CD4-positive, alpha-beta T cell treated with Interleukin-1 beta for 1 hour (primary cell): ENCODE data around the gene PGPEP1.
A peak's percentile ranks its signal among the peaks of the same experiment; 100 is the strongest.
"Not testable (repeated sequence)": the region's sequence is repeated elsewhere in the genome, so short reads cannot be mapped to it uniquely, and the experiment has no call there.

Source experiments
- DNase-seq, 2 donors: peaks; one replicate each; pipeline ENCODE4 v3.0.0-alpha.2; 2020 to 2022

Gene PGPEP1

DNA sequence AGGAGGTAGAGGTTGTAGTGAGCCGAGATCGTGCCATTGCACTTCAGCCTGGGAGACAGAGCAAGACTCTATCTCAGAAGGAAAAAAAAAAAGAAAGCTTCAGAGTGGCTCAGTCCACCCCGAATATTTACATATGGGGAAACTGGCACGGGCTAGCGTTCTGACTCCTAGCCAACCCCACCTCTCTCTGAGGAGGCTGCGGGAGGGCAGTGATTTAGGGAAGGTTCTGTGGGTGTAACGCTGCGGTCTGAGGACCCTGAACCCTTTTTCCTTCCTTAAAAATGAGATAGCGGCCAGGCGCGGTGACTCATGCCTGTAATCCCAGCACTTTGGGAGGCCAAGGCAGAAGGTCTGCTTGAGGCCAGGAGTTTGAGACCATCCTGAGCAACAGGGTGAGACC, 52.0 kb downstream of the PGPEP1 start:
- peak in 1 of 2 donors; percentile 76 for DNase-seq

DNA sequence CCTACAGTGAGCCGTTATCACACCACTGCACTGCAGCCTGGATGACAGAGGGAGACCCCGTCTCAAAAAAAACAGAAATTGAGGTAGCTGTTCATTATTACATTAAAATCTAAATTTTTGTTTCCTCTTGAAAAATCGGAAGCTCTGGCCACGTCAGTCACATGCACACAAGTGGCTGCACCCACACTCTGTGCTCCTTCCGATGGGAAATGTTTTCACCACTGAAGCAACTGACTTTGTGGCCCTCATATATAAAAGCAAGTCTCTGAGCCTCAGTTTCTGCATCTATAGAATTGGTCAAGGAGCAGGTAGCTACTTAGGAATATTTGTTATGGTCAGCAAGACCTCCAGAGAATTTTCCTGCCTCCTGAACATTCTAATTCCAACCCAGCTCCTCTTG, 52.5 kb downstream of the PGPEP1 start:
- DNase-seq = no peak

- peak in 1 of 2 donors; percentile 42 for DNase-seq
Measured at GRCh38 chr19:18393836-18394235, 53.4 kb downstream of the PGPEP1 start.

DNA sequence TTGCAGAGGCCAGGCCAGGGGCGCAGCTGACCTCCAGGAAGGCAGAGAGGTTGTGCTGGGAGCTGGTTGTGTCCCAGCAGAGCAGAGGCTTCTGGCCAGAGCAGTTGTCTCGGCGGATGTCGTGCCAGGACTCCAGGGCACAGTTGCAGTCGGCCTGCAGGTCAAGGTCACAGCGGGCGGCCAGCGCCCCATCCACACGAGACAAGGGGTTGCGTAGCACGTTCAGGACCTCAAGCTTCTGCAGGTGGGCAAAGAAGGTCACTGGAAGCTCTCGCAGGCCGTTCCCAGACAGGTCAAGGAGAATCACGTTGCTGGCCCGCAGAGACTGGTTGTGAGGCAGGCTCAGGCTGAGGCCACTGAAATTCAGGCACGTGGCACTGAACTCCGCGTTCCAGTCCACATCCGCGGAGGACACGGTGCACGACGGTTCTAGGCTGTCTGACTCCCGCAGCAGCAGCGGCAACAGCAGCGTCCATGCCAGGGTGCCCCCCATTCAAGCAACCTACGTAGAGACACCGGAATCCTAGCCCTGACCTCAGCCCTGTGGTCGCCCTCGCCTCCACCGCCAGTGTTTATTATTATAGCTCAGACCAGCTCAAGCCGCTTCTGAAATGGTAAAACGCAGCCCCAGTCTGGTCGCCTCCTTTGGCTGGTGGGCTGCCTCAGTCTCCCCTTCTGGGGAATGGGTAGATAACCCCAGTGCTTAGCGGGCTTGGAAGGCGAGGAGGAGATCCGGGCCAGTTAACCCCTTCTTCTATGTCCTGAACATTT, 56.3 kb downstream of the PGPEP1 start:
- DNase-seq = no peak

DNA sequence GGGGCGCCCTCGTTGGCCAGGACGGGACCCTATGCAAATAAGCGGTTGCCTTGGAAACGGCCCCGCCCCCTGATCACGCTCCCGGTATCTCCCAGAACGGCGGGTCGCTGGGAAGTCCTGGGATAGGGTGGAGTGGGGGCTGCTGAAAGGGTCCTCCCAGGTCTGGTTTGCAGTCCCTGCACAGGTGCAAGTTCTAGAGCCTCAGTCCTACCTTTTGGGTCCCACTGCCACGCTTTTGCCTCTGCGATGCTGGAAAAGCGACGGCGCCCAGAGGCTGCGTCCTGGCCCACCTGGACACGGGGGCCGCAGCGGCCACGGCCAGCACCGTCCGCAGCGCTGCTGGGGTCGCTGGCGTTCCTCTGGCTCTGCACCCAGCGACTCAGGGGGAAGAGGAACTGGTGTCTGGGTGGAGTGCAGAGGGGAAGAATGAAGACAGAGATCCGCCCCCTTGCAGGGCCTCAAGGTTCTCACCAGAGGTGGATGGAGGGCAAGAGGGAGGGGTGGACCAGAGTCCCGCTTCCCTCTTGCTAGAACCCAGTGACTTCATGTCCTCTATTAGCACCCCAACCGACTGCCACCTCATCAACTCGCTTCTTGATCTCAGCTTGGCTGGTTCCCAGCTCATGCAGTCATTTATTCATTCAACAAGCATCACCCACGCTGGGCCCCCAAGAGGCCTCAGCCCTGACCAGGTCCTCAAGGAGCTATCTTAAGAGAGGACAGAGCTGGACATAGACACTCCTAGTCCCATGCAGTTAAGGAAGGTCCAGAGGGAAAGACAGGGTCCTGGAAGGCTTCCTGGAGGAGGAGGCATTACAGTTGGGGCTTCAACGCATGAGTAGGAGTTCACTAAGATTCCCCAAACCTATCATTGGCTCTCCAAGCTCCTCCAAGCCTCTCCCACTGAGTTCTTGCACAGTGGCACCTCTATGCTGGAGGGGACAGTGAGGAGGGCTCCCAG, 57.1 kb downstream of the PGPEP1 start, which contains the start of gene LRRC25:
TSS of gene LRRC25 (minus strand) at position 381 of the 961 bp plus-strand sequence. CDS start 659 bp downstream, outside the sequence.
- DNase-seq = peak in 1 of 2 donors; percentile 83

GRCh38 chr19:18399008-18399407, 58.6 kb downstream of the PGPEP1 start:
- DNase-seq = no peak

DNA sequence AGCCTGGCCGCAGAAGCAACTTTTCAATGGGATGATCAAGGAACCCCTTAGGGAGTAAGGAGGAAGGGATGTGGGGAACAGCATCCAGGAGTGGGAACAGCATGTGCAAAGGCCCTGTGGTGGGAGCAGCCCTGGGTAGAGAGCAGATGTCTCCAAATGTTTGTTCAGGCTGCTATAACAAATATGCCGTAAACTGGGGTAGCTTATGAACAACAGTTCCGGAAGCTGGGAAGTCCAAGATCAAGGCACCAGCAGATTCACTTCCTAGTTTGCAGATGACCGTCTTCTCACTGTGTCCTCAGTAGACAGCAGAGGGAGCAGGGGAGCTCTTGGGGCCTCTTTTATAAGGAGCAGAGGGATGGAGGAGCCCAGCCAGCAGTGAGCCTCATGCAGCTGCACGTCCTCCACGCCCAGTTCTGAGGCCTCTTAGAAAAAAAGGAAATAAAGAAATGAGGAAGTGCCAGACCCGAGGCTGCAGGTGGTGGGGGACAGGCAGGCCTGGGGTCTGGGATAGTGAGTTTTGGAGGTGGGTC, 61.2 kb downstream of the PGPEP1 start:
- peak in 1 of 2 donors; percentile 78 for DNase-seq

GRCh38 chr19:18402455-18403248, 62.3 kb downstream of the PGPEP1 start:
- not testable (repeated sequence) for DNase-seq

GRCh38 chr19:18405754-18406153, 65.4 kb downstream of the PGPEP1 start:
- not testable (repeated sequence) for DNase-seq

GRCh38 chr19:18406749-18407148, 66.4 kb downstream of the PGPEP1 start:
- DNase-seq = no peak

GRCh38 chr19:18408053-18408476, 67.7 kb downstream of the PGPEP1 start:
- DNase-seq = peak in 1 of 2 donors; percentile 58

DNA sequence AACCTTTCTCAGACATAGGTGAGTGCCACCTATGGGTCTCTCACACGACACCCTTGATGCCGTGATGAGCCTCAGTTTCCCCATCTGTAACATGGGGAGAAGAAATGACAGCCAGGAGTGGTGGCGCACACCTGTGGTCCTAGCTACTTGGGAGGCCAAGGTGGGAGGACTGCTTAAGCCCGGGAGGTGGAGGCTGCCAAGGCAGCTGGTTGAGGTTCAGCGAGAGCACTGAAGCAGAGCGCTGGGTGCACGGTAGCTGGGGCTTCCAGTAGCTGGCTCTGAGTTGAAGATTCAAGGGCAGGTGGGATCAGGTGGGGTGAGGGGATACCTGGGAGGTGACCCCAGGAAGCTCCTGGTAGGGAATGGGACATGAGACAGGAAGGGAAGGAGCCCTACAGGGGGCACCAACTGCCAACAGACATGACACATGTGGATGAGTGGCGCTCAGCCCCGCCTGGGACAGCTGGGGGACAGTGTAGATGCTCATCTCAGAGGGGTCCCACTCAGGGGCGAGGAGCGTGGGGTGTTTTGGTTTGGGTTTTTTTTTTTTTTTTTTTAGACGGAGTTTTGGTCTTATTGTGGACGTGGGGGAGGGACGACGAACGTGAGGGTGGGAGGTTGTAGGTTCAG, 72.3 kb downstream of the PGPEP1 start:
- no peak for DNase-seq

DNA sequence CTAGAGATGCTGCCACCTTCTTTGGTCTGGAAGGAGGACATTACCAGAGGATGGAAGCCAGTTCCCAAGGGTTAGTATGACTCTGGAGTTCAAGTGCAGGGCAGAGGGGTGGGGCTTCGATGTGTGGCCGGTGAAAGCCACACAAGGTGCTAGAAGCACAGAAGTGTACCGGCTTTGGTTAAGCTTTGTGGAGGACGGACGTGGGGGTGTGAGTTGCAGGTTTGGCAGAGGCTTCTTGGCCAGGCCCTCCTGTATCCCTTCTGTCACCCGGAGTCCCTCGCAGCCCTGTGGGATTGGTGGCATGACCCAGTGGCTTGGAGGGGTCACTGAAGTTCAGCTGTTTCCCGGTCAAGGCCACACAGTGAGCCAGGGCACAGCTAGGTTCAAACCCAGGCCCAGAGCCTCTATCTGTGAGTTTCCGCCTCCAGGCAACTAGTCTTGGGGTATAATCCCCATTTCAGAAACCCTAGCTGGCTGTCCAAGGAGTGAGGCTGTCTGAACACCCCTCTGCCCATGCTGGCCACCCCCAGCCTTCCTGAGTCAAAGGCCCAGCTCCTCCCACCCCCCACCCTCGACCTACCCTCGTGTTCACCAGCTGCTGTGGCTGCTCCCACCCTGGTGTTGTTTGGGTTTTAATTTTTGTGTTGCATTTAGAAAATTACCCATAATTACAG, 74.2 kb downstream of the PGPEP1 start:
- DNase-seq = no peak

- DNase-seq = no peak
Measured at GRCh38 chr19:18415178-18415867, 74.9 kb downstream of the PGPEP1 start.

DNA sequence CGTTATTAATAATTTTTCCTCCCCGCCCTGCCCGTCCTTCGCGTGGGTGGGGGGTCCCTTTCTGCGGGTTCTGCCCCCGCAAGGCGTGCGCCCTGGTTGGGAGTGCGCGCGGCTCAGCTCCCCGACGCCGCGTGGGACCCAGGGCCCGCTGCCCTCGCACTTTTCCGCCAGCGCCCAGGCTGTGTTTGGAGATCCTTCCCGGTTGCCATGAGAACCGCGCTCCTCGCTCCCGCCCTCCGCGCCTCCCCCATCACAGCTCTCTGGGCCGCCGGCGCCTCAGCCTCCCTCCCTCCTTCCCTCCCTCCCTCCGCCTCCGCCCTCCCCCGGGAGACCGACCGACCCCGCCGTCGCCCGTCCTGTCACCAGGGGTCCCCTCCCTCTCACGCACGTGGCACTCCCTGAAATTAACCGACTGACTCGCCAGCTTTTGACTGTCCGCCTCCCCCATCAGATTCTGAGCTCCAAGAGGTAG, 76.4 kb downstream of the PGPEP1 start:
- peak; percentile 86 to 91 for DNase-seq

DNA sequence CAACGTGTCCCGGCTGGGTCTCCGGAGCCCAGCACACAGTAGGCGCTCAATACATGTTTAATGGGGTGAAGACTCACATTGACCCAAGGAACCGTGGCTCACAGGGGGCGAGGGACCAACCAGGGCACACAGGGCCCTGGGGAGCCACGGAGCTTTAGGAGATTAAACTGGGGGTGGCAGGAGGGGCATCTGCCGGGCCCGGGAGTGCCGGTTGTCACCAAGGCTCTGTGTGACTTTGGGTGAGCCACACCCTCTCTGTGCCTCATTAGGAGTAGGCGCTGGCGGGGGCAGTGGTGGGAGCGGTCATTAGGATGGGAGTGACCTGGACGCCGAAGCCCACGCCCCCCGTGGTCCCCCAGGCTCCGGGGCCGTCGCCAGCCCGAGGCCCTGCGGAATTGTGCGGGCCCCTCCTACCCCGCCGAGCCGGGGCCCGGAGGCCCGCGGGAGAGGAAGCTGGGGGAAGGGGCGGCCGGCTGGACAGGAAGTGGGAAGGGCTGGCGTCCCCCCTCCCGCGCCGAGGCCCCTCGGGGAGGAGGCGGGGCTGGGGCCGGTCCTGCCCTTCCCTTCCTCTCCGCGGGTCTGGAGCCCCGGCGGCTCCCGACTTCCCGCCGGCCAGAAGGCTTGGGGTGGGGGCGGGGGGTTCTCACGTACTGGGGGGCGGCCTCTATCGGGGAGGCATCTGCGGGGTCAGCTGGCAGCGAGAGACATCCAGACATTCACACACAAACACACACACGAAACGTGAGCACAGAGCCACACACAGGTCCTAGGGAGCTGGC, 77.0 kb downstream of the PGPEP1 start:
- peak; percentile 40 to 70 for DNase-seq

DNA sequence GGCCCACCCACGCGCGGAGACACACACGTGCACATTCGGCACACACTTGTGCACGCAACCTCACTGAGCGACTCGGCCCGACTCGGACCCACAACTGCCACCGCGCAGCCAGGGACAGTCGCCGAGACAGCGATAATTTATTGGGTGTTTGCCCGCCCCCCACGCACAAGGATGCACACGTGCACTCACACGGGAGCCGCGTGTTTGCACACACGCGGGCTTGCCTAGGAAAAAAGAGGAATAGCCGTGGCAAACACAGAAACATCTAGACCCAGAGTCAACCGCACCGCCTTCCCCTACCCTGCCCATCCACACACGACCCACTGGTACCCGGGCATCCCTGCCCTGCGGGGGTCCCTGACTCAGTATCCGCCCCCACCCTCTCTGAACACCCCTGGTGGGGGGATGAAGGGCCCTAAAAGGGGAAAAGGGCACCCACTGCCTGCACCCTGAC, 77.7 kb downstream of the PGPEP1 start:
- DNase-seq = no peak

DNA sequence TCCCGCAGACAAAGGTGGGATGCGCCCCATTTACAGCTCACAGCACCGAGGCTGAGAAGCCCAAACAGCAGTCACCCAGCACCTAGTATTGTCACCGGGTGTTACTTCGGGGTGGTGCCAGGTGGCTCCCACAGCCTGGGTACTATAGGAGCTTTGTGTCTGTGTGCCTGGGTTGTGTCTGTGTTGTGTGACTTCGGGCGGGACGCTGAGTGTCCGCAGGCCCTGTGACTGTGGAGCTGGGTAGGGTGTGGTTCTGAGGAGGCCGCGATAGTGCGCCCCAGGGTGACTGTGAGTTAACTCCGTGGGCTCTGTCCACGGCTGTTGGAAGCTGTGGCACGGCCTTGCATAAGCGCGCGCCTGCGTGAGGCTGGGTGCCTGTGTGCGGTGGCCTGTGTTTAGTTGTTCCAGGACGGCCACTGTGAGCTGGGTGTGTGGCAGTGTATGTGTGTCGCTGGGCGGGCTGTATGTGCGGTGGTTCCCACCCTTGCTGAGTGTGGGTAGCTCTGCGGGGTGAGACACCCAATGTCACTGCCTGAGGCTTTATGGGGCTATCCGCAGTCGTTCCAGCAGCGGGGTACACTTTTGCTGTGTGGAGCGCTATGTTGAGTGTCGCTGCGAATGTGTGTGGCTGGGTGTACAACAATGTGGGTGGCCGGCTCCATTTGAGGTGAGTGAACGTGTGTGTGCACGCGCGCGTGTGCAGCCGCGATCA, 78.2 kb downstream of the PGPEP1 start:
- peak in 1 of 2 donors; percentile 54 for DNase-seq

DNA sequence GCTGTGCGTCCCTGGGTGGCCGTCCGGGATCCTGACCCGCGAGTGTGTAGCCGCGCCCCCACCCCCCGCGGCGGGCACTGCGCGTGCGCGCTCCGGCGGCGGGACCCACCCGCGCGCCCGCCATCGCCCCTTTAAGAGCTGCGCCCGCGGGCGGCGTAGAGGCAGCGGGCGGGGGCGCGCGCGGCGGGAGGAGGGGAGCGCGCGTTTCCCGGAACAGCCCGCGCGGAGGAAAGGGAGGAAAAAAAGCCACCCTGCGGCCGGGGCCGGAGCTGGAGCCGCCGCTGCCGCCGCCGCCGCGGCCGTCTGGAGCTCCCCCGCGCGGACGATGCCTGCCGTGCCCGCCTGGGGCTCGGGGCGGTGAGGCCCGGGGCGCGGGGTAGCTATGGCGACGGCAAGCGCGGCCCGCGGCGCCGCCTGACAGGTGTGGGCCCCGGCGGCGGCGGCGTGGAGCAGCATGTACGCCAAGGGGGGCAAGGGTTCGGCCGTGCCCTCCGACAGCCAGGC, 78.8 kb downstream of the PGPEP1 start, which contains the start of gene SSBP4:
TSS of gene SSBP4 (plus strand) at position 204 of the 504 bp plus-strand sequence. CDS start at position 455, 251 bp downstream.
- DNase-seq = peak; percentile 74 to 77
